Measurements from ENCODE around the gene SPRED1. TPM values are rescaled to one million over a fixed set of nuclear protein-coding genes. Genes with fewer than 3 reads are reported as not detected.

The SPRED1 gene
- total and polyA plus RNA-seq, 2 of the 13 experiments (the other 11 are each of a cell fraction or from before 2014, with no cell fraction given), result 3.8 to 9.6 TPM

DNA sequence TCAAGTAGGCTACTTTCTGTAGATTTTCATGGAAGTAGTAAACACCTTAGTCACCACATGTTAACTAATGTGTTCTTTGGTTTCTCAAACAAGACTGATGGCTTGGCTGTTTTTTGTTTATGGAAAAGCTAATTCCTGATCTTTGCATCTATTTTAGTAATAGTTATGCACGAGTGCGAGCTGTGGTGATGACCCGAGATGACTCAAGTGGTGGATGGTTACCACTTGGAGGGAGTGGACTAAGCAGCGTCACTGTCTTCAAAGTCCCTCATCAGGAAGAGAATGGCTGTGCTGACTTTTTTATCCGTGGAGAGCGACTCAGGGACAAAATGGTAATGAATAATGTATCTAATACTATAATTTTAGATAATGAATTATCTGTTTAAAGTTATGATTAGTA is 46.6 kb downstream of the SPRED1 start (continued):
- TF ChIP-seq, protein P1, sequence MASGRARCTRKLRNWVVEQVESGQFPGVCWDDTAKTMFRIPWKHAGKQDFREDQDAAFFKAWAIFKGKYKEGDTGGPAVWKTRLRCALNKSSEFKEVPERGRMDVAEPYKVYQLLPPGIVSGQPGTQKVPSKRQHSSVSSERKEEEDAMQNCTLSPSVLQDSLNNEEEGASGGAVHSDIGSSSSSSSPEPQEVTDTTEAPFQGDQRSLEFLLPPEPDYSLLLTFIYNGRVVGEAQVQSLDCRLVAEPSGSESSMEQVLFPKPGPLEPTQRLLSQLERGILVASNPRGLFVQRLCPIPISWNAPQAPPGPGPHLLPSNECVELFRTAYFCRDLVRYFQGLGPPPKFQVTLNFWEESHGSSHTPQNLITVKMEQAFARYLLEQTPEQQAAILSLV (CRISPR knock-in tag; IDR thresholded peaks at IDR 0.05; ENCODE audit: borderline replicate concordance), result no peak

DNA sequence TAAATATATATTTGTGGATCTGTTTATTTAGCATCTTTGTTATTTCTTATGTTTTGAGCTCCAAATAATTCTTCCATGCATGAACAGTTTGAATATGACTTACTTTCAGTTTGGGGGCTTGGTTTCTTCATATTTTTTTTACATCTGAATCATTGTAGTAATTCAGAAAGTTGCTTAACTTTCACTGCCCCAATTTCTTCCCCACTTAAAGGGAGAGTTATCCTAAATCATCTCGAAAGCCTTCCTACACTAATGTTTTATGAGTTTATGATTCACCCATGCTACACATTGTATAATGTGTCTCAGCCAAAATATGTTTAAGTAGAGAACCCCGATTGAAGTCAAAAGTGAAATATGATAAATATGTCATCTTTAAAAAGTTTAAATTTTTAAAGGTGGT is 47.8 kb downstream of the SPRED1 start:
- Histone ChIP-seq H3K36me3 (replicated peaks in 1 of 2; ENCODE audit: control insufficient read depth in 1 of 2, insufficient read depth in 2 of 2, low read length in 2 of 2) (peaks cover 0 to 3% of the 10 kb centered on the region in 2 experiments; a peak in 1 of 5 replicates), H3K27me3 (ENCODE audit: control insufficient read depth in 1 of 2, insufficient read depth in 2 of 2, low read length in 2 of 2) (no peaks in the 10 kb centered on the region), H3K9ac (ENCODE audit: insufficient read depth, low read depth, low read length) (no peak overlapping the region), H3K4me1 (ENCODE audit: insufficient read depth, low read length) (no peaks in the 10 kb centered on the region), H3K9me3 (ENCODE audit: low read length) (no peaks in the 10 kb centered on the region), H3K79me2 (ENCODE audit: insufficient read depth, low read length) (peaks cover 11% of the 10 kb centered on the region), H3K4me2 (ENCODE audit: low read depth, low read length) (no peak overlapping the region), H3K27ac (ENCODE audit: extremely low read length, insufficient read depth, low read length) (no peak overlapping the region), H3K4me3 (replicated peaks in 1 of 3; ENCODE audit: insufficient read depth in 1 of 3, low read depth in 2 of 3, low read length in 3 of 3) (no peak overlapping the region), H4K20me1 (ENCODE audit: insufficient read depth, low read length) (no peaks in the 10 kb centered on the region), H2AFZ (ENCODE audit: low read length) (no peak overlapping the region)
- POLR2A ChIA-PET, result no interaction called here
- intact Hi-C loops (cut with micrococcal nuclease; ENCODE audit: unreplicated experiment), result no loop called here
- FAIRE-seq (no peak), ATAC-seq (no peak), DNase-seq (ENCODE audit: low spot score) (no peak)
- WGBS (ENCODE audit: low lambda C conversion rate), result 97% methylated on average over 2 of the region's 2 CpGs
- in situ Hi-C loops (cut with HindIII; ENCODE audit: extremely low pct_ligation_motif_present, low pct_unique_long_range_greater_than_20kb), result no loop called here
- CTCF ChIA-PET (ENCODE audit: low intra/inter-chr PET ratio, low total read pairs), result no interaction called here
- BruUV-seq (replicated peaks), result no TSS peak
- TF ChIP-seq, protein P2, sequence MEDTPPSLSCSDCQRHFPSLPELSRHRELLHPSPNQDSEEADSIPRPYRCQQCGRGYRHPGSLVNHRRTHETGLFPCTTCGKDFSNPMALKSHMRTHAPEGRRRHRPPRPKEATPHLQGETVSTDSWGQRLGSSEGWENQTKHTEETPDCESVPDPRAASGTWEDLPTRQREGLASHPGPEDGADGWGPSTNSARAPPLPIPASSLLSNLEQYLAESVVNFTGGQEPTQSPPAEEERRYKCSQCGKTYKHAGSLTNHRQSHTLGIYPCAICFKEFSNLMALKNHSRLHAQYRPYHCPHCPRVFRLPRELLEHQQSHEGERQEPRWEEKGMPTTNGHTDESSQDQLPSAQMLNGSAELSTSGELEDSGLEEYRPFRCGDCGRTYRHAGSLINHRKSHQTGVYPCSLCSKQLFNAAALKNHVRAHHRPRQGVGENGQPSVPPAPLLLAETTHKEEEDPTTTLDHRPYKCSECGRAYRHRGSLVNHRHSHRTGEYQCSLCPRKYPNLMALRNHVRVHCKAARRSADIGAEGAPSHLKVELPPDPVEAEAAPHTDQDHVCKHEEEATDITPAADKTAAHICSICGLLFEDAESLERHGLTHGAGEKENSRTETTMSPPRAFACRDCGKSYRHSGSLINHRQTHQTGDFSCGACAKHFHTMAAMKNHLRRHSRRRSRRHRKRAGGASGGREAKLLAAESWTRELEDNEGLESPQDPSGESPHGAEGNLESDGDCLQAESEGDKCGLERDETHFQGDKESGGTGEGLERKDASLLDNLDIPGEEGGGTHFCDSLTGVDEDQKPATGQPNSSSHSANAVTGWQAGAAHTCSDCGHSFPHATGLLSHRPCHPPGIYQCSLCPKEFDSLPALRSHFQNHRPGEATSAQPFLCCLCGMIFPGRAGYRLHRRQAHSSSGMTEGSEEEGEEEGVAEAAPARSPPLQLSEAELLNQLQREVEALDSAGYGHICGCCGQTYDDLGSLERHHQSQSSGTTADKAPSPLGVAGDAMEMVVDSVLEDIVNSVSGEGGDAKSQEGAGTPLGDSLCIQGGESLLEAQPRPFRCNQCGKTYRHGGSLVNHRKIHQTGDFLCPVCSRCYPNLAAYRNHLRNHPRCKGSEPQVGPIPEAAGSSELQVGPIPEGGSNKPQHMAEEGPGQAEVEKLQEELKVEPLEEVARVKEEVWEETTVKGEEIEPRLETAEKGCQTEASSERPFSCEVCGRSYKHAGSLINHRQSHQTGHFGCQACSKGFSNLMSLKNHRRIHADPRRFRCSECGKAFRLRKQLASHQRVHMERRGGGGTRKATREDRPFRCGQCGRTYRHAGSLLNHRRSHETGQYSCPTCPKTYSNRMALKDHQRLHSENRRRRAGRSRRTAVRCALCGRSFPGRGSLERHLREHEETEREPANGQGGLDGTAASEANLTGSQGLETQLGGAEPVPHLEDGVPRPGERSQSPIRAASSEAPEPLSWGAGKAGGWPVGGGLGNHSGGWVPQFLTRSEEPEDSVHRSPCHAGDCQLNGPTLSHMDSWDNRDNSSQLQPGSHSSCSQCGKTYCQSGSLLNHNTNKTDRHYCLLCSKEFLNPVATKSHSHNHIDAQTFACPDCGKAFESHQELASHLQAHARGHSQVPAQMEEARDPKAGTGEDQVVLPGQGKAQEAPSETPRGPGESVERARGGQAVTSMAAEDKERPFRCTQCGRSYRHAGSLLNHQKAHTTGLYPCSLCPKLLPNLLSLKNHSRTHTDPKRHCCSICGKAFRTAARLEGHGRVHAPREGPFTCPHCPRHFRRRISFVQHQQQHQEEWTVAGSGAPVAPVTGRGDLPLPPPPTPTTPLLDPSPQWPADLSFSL (CRISPR knock-in tag; IDR thresholded peaks at IDR 0.05), result no peak
- TF ChIP-seq ZNF331 (CRISPR knock-in tag; IDR thresholded peaks at IDR 0.05) (no peak), PAF1 (CRISPR knock-in tag; IDR thresholded peaks at IDR 0.05) (no peak), ZSCAN12 (CRISPR knock-in tag; IDR thresholded peaks at IDR 0.05) (no peak), ATRX (CRISPR knock-in tag; IDR thresholded peaks at IDR 0.05; ENCODE audit: borderline replicate concordance) (no peak)
- TF ChIP-seq, protein P3, sequence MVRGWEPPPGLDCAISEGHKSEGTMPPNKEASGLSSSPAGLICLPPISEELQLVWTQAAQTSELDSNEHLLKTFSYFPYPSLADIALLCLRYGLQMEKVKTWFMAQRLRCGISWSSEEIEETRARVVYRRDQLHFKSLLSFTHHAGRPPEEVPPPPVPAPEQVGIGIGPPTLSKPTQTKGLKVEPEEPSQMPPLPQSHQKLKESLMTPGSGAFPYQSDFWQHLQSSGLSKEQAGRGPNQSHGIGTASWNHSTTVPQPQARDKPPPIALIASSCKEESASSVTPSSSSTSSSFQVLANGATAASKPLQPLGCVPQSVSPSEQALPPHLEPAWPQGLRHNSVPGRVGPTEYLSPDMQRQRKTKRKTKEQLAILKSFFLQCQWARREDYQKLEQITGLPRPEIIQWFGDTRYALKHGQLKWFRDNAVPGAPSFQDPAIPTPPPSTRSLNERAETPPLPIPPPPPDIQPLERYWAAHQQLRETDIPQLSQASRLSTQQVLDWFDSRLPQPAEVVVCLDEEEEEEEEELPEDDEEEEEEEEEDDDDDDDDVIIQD (CRISPR knock-in tag; IDR thresholded peaks at IDR 0.05; ENCODE audit: low read depth), result no peak
- TF ChIP-seq, protein P4, sequence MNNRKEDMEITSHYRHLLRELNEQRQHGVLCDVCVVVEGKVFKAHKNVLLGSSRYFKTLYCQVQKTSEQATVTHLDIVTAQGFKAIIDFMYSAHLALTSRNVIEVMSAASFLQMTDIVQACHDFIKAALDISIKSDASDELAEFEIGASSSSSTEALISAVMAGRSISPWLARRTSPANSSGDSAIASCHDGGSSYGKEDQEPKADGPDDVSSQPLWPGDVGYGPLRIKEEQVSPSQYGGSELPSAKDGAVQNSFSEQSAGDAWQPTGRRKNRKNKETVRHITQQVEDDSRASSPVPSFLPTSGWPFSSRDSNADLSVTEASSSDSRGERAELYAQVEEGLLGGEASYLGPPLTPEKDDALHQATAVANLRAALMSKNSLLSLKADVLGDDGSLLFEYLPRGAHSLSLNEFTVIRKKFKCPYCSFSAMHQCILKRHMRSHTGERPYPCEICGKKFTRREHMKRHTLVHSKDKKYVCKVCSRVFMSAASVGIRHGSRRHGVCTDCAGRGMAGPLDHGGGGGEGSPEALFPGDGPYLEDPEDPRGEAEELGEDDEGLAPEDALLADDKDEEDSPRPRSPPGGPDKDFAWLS (CRISPR knock-in tag; IDR thresholded peaks at IDR 0.05; ENCODE audit: borderline replicate concordance), result no peak
- TF ChIP-seq, protein P5, sequence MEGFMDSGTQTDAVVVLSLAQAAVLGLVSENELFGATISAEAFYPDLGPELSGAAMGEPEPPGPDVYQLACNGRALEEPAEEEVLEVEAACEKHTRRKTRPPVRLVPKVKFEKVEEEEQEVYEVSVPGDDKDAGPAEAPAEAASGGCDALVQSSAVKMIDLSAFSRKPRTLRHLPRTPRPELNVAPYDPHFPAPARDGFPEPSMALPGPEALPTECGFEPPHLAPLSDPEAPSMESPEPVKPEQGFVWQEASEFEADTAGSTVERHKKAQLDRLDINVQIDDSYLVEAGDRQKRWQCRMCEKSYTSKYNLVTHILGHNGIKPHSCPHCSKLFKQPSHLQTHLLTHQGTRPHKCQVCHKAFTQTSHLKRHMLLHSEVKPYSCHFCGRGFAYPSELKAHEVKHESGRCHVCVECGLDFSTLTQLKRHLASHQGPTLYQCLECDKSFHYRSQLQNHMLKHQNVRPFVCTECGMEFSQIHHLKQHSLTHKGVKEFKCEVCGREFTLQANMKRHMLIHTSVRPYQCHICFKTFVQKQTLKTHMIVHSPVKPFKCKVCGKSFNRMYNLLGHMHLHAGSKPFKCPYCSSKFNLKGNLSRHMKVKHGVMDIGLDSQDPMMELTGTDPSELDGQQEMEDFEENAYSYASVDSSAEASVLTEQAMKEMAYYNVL (CRISPR knock-in tag; IDR thresholded peaks at IDR 0.05; ENCODE audit: borderline replicate concordance), result no peak

All from HepG2 (cell line).